Tongue (tissue), 2 donors: ENCODE results near the gene SAMM50. TPM values are rescaled to one million over a fixed set of nuclear protein-coding genes. Genes with fewer than 3 reads are reported as not detected.

Experiments
- DNase-seq: peaks from one replicate; pipeline ENCODE4 v3.0.0-alpha.2; 2015
- total RNA-seq: library from RNA; depleted of rRNA; stranded (reverse); fragments of >200 nt; gene quantifications from one replicate; pipeline ENCODE4 v1.2.3, GENCODE V29; 2014

Gene SAMM50
- total RNA-seq, 1 donor from 2014 or later = 59.8 TPM

GRCh38 chr22:43946384-43946667 is 8.9 kb upstream of the SAMM50 start:
- no peak for DNase-seq

DNA sequence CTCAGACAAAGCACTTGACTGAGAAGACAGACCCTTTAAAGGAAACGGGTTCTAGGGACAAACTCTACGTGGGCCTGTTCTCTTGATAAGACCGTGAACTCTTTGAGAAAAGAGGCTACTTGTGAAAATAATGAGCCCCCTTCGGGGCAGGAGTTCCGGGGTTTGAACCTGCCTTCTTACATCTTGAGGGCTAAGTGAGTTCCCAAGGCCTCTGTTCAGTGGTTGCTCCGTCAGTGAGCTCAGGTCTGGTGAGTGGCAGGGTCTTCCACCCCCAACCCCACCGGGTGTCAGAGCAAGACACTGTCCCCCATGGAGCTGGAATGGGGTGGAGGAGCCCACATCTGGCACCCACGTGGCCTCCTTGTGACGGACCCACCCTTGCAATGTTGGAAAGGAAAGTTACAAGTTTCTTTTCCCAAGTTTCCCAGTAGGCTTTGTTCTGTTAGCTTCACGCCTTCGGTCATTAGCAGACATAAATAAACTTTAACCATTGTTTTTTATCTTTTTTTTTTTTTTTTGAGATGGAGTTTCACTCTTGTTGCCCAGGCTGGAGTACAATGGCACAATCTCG is 6.3 kb upstream of the SAMM50 start:
- DNase-seq = no peak

DNA sequence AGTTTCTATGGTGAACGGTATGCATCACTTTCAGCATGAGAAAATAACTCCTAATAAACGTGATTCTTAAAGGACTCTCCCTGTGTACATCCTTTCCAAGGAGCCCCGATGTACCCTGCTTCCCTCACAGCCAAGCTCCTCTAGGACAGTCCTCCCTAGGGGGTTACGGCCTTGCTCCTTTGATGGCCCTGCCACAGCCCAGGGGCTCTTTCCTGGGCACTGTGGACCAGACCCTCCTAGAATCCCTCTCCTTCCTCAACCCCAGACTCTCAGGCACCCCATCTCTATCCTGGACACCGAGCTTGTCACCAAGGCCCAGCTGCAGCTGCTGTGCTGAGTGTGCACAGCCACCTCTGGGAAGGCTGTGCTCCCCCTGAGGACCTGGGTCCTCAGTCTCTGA is 3.9 kb upstream of the SAMM50 start:
- DNase-seq = no peak

GRCh38 chr22:43951966-43952365 is 3.3 kb upstream of the SAMM50 start:
- no peak for DNase-seq

- no peak for DNase-seq
Observed at GRCh38 chr22:43953988-43954785, 1.1 kb upstream of the SAMM50 start.

DNA sequence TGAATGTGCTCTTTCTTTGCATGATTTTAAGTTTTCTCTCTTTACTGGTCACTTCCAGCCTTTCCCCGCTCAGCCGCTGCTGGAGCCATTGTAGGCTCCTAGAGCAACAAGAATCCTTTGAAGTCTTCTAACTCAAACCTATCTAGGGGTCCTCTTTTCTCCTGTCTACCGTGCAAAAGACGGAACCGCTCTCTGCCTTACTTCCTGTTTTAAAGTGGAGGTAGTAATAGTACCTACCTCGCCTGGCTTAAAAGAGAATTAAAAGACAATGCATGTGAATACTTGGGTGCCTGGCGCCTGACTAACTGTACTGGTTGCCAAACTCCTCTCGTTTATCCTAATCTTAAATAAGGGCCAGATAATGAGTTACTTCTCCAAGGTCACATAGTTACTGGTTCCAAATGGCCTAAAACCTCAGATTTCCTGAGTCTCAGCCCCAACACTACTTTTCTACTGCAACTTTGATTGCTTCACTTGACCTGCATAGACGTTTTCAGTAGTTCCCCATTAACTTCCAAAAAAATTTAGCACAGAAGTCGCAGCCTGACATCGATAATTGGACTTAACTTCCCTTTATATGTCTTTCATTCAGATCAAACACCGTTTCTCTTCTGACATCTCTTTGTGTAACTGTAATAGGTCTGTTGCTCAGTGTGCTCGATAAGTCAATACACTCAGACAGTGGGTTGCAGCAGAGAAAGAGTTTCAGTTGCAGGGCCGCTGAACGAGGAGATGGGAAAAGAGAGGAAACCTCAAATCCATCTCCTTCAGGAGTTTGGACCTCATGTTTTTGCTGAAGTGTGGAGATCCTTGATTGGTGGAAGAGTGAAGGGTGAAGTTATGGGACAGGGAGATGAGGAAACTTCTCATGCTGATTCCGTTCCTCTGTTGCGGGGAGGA is 891 bp downstream of the SAMM50 start:
- no peak for DNase-seq

GRCh38 chr22:43956805-43957463 is 1.7 kb downstream of the SAMM50 start:
- DNase-seq = no peak

DNA sequence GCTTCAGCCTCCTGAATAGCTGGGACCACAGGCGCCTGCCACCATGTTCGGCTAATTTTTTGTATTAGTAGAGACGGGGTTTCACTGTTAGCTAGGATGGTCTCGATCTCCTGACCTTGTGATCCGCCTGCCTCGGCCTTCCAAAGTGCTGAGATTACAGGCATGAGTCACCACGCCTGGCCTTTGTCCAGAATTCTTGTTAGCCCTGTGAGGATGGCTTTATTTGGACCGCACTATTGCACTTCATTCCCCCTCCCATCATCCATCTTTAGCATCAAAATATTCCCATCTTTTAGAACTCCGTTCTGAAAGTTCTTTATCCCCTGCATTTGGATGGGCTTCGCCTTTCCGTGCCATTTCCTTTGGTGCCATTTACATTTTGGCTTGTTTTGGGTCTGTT is 2.6 kb downstream of the SAMM50 start:
- DNase-seq = no peak

DNA sequence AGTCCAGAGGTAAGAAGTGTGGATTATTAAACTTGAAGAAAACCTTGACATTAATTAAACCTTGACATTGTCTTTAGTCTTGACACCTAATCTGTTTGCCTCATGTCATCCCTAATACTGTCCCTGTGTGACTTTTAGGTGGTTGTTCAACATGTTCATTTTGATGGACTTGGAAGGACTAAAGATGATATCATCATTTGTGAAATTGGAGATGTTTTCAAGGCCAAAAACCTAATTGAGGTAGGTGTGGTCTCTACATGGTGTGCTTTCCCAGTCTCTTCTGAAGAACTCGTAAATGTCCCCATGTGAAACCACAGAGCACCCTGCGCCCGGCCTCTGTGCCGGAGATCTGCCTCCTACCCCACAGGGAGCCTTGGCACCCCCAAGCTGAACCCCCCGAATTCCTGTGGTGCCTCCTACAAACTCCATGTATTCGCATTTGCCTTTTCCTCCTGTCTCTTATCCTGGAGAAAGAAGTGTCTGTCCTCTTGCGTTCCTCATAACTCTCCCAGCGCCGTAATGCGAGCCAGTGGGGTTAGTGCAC is 9.1 kb downstream of the SAMM50 start:
- DNase-seq = no peak

DNA sequence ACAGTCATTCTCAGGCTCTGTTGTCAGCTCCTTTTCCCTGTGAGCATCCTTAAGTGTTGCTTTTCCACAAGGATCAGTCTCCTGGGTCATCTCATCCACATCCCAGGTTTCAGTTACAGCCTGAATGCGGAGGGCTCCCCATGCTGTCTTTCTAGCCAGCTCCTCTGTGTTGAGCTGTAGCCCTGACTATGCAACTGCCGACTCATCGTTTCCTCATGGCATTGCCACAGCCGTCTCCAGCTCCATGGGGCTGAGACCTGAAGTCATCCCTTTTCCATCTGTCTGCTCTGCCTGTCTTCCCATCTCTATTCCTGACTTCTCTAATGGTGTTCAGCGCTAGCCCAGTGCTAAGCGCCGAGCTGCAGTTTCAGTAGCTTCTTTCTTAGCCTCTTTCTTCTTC is 11.8 kb downstream of the SAMM50 start:
- no peak for DNase-seq

DNA sequence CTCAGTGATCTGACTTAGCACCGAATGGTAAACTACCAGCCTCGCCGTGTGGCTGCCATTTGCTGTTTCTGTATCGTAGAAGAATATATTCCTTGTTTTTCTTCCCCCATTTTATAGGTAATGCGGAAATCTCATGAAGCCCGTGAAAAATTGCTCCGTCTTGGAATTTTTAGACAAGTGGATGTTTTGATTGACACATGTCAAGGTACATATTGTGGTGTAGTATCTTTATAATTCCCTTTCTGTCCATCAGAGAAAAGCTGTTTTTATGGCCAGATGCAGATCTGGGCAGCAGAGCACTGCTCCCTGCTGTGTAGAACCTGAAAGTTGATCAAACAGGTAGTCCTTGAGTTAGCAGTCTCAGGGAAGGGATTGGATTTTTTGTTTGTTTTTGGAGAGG is 13.4 kb downstream of the SAMM50 start:
- DNase-seq = no peak

GRCh38 chr22:43969021-43969878 is 14.0 kb downstream of the SAMM50 start:
- no peak for DNase-seq

- no peak for DNase-seq
Observed at GRCh38 chr22:43969989-43970755, 14.9 kb downstream of the SAMM50 start.

DNA sequence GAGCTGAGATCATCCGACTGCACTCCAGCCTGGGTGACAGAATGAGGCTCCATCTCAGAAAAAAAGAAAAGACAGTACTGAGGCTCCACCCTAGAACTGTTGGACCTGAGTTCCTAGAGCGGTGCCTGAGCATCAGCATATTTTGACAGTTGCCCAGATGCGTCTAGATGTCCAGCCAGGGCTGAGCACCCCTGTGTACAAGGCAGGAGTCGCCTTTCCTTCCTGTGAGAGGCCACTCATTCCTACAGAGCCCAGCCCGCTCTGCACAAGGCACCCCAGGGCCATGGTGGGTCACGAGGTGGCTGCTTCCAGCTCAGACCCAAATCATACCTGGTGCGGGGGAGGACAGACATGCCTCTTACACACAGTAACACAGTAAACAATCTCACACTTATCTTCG is 15.9 kb downstream of the SAMM50 start:
- DNase-seq = no peak

DNA sequence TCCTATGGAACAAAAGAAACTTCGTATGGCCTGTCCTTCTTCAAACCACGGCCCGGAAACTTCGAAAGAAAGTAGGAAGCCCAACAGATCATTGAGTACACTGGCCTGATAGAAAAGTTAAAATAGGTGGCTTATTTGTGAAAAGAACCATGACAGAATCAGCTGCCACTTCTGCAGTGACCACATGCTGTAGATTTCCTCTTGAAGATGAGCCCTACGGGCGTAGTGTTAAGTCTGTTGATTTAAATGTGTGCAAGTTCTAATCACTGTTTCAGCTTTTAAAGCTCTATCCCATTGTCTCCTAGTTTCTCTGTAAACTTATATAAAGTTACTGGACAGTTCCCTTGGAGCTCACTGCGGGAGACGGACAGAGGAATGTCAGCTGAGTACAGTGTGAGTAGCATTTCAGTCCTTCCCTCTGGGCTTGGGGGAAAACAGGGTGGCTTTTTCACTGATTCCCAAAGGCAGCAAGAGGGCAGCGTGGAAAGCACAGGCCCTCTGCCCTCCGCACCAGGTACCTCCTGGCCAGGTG is 17.8 kb downstream of the SAMM50 start:
- DNase-seq = no peak

GRCh38 chr22:43974028-43974545 is 18.8 kb downstream of the SAMM50 start:
- DNase-seq = no peak

DNA sequence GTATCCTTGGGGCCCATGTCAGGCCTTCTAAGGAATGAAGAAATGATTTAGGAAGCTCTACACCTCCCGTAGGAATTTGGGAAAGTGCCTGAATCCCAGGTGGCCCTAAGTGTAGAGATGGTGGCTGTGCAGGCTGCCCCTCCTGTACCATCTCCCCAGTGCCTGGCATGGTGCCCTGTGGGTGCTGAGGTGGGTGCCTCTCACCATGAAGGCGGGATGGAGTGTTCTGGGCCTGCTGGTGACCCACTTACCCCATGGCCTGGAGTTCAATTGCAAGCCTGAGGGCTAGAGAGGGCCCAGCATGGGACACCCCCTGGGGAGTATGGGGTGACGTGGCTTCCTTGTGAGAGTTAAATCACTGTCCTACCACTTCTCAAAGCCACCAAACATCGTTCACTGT is 19.8 kb downstream of the SAMM50 start:
- no peak for DNase-seq

GRCh38 chr22:43976861-43977795 is 21.9 kb downstream of the SAMM50 start:
- no peak for DNase-seq

DNA sequence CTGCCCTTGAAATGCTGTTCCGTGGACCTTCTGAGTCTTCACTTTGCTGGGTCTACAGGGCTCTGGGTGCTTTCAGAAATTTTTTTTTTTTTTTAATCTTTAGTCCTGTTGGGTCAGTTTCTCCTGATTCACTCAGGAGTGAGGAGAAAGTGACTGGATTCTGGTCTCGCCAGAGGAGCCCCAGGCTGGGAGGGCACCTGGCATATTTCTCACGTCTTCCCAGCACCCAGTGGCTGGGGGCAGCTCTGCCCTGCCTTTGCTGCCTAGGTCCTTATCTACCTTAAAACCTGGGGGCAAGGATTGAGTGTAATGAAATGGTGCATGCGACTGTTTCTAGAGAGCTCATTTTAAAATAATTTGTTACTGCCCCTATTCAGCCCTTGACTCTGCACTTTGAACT is 23.3 kb downstream of the SAMM50 start:
- no peak for DNase-seq
